AG10803 (cell line): ENCODE measurements around the gene SLC19A2.

Experiments
- DNase-seq: peaks from one replicate; pipeline ENCODE4 v3.0.0; 2010; ENCODE audit warnings: low read depth
- H3K4me3 ChIP-seq: 2 replicates; pipeline ENCODE4 v1.5.1; 2011; ENCODE audit warnings: mild to moderate bottlenecking, low read length, control low read depth
- CTCF ChIP-seq: conservative IDR thresholded peaks from 2 replicates; pipeline ENCODE4 v1.5.1; 2011; ENCODE audit warnings: mild to moderate bottlenecking, low read length, control low read depth, inconsistent platforms

The SLC19A2 gene

GRCh38 chr1:169451218-169451824, 34.4 kb downstream of the SLC19A2 start:
- no peak for TF ChIP-seq CTCF
- H3K4me3 ChIP-seq, result no peak overlapping the region
- DNase-seq, result no peak

DNA sequence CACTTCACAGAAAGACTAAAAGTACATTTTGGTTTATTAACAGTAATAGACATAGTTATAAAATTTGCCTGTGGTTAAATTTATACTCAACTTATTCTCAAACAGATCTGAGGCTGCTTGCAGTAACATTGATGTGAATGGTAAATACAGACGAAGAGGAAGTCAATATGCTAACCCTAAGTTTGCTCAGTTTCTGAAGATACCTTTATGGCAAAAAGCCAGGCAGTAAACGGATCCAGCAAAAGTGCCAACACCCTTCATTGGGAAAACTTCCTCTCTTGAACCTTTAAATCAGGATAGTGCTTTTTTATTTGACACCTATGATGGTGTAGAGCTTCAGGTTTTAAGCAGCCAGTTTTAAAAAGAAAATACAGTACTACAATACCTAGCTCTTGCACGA, 41.8 kb downstream of the SLC19A2 start:
- DNase-seq, result no peak
- no peak for TF ChIP-seq CTCF
- no peak overlapping the region for H3K4me3 ChIP-seq

DNA sequence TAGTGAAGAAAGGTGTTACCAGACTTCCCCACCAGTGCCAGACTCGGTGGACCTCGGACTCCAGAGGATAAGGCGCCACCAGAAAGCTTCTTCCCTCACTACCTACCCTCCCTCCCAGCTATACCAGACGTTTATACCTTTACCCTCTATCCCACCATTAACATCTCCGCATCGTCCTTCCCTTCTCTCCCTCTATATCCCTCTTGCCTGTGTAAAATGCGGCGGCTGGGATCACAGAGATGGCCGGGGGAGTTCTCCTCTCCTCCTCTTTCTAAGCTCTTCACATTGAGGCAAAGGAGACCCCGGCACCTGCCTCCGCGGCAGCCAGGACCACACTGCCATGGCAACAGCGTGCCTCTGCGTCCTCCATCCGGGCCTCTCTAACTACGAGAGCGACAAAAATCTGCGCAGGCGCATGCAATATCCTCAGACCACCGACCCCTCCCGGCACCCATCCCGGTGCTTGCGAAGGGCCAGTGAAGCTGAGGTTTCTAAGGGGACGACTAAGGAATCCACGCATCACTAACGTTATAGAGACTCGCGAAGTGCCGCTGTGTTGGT, 58.6 kb downstream of the SLC19A2 start, which contains the start of gene CCDC181:
CCDC181 (minus strand) TSS at position 394 of the 561 bp plus-strand sequence. CDS start 2,547 bp downstream, outside the sequence.
- TF ChIP-seq CTCF, result no peak
- peak; percentile 3 for DNase-seq
- H3K4me3 ChIP-seq, result peak within 1 kb of the TSS; percentile 52

DNA sequence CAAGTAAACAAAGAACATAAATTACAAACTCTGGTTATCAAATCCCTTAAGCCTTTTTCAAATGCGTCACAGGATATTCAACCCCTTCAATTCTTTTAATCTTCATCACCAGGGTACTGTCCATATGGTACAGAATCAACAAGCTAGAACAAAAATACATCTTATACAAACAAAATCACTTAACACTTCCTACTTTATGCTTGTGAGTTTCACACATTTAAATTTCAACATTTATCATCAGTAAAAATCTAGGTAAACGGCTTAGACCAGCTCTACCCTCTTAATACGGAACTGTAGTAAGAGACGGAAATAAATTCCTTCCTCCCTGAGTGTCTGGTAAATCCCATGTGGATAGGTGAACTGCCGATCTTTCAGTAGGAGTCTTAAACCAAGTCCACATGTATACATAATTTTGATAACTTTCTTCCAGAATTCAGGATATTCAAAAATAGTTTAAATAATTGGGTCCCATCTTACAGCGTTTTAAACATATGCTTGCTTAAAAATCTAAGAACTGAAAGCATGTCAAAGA, 59.5 kb downstream of the SLC19A2 start:
- TF ChIP-seq CTCF, result no peak
- DNase-seq, result no peak
- no peak overlapping the region for H3K4me3 ChIP-seq

GRCh38 chr1:169421309-169421708, 64.4 kb downstream of the SLC19A2 start:
- TF ChIP-seq CTCF, result no peak
- H3K4me3 ChIP-seq, result no peak overlapping the region
- DNase-seq, result no peak

- no peak for TF ChIP-seq CTCF
- H3K4me3 ChIP-seq, result no peak overlapping the region
- no peak for DNase-seq
Measured at GRCh38 chr1:169414952-169415351, 70.8 kb downstream of the SLC19A2 start.
